Panc1 (cell line): ENCODE measurements around the gene ZBED4. TPM values are rescaled to one million over a fixed set of nuclear protein-coding genes. Genes with fewer than 3 reads are reported as not detected.

Experiments
- total RNA-seq: library from RNA; stranded (reverse); gene quantifications from one replicate; pipeline ENCODE4 v1.2.1, GENCODE V29; 2021; ENCODE audit not compliant: unreplicated experiment

ZBED4 gene
- total RNA-seq, 1 experiment from 2014 or later: 17.3 TPM

Other genes with a start within 250 kb of the ZBED4 start
- 24.0 TPM for gene BRD1, start 26.0 kb upstream of the ZBED4 start, total RNA-seq
- gene ALG12, start 64.6 kb downstream of the ZBED4 start, total RNA-seq: 23.4 TPM
- gene CRELD2, start 64.8 kb downstream of the ZBED4 start, total RNA-seq: 59.7 TPM
- 58.2 TPM for gene PIM3, start 106.9 kb downstream of the ZBED4 start, total RNA-seq
- gene IL17REL, start 158.9 kb downstream of the ZBED4 start, total RNA-seq: 0.82 TPM
- not detected for gene TTLL8, start 204.5 kb downstream of the ZBED4 start, total RNA-seq
- gene MLC1, start 231.6 kb downstream of the ZBED4 start, total RNA-seq: not detected
- gene MOV10L1, start 236.2 kb downstream of the ZBED4 start, total RNA-seq: 0.10 TPM